ENCODE results near the gene INSL3.
A peak's percentile ranks its signal among the peaks of the same experiment; 100 is the strongest.

The INSL3 gene

DNA sequence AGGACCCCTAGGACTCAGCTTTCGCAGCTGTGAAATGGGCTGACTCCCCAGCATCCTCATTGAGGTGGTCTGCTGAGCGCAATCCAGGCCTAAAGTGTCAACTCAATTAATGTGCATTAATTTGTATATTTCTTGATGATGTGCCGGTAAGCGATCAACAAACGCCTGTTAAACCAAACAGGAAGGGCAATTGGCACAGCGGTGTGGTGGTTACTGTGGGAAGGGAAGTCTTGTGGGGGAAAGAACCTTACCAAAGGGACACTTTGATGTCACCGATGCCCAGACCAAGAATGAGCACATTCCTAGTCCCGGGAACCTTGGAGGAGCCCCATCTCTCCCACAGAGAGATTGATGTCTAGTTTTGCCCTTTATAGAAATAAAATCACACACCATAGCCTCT, 24.8 kb upstream of the INSL3 start:
- no peak for DNase-seq (ENCODE audit: low spot score)

DNA sequence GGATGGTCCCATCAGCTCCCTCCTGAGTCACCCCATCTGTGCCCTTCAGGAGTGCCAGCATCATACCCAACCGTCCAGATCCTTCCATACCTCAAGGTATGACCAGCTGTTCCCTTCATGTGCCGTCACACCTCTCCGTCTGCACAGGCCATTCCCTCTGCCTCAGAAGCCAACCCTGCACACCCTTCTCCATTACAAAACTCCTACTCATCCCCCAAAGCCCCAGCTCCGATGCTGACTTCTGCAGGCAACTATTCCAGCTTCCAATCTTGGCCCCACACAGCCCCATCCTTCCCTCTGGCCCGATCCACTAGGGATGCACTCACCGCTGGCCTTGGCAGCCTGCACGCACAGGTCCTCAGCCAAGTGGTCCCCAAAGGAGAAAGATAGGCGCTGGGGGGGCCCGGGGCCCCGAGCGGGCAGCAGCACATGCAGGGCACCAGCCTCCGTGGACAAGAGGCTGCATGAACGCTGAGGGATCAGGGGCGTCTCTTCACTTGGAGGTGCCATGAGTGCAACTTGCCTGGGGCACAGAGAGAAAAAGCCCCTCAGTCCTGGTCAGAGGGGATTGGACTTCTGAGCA, 22.7 kb upstream of the INSL3 start:
- no peak for DNase-seq (ENCODE audit: low spot score)

DNA sequence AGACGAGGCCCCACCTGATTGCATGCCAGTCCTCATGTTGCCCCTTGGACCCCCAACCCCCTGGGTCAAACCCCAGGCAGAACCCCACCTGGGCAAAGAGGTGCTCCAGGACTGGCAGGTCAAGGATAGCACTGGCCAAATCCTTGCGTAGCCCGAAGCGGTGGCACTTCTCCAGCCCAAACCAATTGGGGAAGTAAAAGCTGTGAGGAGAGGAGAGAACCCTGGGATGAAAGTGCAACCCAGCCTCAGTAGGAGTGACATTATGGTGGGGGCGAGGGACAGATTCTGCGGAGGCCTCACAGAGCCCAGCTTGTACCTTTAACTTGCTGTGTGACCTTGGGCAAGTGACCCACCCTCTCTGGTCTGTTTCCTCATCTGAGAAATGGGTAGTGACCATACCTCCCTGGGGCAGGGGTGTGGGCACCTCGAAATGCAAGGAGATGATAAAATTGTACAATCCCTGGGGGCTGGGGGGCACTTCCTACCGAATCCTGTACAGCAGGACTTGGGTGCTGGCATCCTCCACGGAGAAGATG, 22.0 kb upstream of the INSL3 start:
- no peak for DNase-seq (ENCODE audit: low spot score)

DNA sequence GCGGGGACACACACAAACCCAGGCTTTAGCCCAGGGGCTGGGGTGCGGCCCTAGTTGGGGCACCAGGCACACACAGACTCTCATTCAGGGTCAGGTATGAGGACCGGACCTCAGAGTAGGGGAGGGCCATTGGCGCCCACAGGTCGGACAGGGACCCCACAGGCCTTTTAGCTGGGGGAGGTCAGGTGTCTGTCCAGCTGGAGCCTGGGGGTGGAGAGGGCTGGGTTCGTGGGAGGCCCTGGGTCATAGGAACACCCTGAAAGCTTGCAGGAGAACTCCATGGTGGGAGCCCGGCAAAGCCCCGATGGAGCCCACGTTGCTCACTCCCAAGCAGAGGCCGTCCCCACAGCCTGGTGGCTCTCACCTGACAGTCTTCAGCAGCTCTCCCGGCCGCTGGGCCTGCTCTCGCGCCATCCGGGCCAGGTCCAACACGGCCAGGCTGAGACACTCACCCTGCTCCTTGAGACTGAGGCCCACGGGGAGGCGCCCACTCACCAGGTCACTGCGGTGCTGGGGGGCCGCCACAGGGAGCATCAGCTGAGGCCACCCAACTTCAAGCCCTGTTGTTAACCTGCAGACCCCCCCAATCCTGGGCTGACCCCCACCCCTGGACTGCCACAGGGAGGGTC, 21.5 kb upstream of the INSL3 start:
- DNase-seq (ENCODE audit: low spot score), result no peak

DNA sequence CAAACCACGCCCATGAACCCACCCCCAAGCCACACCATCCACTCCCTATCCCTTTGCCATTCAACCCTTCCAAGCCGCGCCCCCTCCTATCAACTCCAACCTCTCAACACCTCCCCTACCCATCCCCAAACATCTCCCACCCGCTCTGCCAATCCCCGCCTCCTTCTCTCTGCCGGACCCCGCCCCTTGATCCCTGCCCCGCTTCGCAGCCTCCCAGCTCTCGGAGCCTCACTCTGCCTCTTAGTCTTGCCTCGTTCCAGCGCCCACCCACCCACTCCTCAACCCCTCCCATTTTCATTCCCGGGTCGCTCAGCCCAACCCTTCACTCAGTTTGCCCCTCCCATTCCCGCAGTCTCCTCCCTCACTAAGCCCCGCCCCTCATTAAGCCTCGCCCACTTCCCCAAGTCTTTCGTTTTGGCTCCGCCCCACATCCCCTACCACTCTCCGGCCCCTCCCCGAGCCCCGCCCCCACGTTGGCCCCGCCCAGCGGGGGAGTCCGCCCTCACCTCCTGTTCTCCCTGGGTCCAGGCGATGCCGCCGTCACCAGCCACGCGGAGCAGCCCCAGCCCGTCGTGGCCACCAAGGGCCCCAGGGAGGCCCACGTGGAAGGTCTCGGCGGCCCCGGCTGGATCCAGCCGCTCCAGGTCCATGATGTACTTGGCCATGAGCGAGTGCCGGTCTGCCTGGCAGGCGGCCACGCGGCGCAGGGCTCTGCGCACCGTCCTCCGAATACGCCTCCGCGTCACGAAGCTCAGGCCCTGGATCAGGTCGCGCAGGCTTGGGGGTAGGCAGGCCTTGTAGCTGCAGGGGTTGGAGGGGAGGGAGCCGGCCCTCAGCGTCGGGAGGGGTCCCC, 20.7 kb upstream of the INSL3 start:
- DNase-seq (ENCODE audit: low spot score), result peak; percentile 95

DNA sequence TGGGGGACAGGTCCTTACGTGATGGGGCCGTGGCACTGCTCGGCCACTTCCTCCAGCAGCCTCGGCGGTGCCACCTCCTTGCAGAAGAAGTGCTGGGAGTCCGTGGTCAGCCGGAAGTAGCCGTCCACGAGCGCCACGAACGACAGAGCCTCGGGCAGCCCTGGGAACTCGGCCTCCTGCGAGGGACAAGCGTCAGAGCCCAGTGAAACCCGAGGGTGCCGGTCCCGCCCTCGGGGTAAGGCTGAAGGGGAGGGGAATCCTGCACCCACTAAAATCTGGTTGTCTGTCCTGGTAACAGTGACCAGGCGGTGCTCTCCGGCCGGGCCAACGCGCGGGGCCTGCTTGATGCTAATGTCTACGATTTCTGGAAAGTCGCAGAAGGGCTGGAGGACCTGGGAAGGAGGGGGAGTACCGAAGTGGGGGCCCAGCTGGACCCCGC, 20.1 kb upstream of the INSL3 start:
- no peak for DNase-seq (ENCODE audit: low spot score)

DNA sequence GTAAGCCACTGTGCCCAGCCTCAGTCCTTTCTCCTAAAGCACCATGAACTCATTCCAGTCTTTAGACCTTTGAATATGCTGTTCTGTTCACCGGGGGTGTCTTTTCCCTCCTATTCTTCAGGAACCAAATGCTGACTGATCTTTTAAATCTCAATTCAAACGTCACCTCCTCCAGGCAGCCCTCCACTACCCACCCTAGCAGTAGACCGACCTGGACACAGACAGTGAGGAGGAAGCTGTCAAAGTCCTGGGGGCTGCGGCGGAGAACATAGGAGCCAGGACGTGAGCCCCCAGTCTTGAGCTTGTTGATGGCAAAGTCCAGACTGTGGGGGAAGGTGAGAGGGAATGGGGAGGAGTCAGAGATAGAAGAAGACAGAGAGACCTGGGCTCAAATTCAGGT, 18.7 kb upstream of the INSL3 start:
- no peak for DNase-seq (ENCODE audit: low spot score)

DNA sequence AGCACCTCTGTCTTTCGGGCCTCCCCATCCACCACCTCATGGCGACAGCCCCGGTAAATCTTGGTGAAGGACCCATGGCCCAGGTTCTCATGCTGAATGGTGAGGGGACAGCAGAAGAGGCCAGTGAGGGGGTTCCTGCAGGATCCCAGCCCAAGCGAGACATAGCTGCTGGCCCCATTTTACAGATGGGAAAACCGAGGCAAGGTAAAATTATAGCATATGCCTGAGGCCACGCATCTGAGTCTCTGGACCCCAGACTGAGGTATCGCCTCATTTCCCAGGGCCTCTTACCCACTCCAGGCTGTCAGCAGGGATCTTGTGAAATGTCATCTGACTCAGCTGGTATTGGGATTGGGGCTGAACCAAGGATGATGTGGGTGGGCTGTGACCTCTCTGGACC, 16.7 kb upstream of the INSL3 start:
- DNase-seq (ENCODE audit: low spot score), result no peak

DNA sequence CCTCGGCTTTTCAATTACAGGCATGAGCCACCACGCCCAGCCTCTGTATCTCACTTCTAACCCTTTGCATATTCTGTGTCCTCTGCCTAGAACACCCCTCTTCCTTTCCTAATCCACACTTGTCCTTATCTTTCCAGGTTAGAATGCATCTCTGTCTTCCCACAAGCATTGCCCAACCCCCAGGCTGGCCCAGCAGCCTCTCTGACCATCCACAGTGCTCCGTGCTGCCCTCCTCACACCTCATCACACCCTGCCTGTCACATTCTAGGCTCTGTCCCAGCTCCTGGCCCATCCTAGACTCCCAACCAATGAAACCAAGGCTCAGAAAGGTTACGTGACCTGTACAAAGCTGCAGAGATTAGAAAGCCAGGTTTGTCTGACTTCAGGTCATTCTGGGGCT, 15.2 kb upstream of the INSL3 start:
- peak; percentile 40 for DNase-seq (ENCODE audit: low spot score)

DNA sequence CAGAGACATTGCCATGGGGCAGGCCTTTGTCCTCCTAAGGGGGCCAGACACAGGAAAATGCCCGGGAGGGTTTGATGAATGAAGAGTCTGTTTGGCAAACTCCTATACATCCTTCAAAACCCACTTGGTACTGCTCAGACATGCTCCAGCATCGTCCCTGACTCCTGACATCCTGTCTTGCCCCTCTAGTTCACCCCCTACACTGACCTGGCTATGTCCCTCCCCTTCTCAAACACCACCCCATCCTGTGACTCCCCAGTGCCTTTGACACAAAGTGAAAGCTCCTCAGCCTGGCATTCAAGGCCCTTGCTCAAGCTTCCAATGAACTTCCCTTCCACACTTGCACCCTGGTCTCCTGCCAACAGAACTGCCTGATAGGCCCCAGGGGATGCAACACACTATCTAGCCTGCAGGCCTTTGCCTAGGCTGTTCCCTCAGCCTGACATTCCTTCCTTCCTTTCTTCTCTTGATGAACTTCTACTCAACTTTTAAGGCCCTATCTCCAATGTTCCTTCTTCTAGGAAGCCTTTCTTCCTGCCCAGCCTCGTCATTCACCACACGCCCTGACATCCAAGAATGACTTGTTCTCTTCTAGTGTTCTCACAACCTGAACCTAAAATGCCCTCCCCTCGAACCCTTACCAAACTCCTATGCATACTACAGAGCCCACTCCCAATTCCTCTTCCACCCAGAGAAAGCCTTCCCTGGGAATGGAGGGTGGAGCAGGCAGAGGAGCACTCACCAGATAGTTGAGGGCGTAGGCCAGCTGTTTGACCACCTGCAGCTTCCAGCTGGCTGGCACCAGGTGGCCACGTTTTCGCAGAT, 14.1 kb upstream of the INSL3 start:
- no peak for DNase-seq (ENCODE audit: low spot score)

DNA sequence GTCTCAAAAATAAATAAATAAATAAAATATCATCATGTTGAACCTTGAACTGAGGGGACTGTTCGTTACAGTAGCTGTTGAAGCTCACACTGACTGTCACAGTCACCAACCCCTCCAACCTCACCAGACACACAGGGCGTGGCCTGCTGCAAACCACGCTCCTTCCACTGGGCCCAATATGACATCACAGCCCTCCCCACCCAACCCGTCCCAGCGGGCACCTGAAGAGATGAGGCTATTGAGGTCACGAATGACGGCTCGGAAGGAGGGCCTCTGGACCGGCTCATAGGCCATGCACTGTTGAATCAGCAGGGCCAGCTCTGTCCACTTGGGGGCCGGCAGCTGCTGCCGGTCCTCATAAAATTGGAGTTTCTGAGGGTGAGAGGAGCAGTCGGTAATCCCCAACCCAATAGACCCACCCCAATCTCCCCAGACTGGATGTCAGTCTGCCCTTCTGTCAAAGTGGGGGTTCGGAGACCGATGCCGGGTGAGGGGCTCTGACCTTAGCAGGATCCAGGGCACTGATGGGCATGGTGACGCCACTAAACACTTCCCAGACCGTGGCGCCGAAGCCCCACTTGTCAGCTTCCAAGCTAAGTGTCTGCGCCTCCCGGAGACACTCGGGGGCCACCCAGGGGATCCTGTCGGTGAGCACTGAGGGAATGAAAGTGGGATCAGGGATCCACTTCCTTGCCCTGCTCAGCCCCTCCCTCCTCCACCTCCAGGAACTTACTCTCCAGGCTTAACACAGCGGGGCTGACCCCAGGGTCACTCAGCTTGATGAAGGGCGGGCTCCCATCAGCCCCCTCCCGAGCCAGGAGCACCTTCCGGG, 13.2 kb upstream of the INSL3 start:
- no peak for DNase-seq (ENCODE audit: low spot score)

DNA sequence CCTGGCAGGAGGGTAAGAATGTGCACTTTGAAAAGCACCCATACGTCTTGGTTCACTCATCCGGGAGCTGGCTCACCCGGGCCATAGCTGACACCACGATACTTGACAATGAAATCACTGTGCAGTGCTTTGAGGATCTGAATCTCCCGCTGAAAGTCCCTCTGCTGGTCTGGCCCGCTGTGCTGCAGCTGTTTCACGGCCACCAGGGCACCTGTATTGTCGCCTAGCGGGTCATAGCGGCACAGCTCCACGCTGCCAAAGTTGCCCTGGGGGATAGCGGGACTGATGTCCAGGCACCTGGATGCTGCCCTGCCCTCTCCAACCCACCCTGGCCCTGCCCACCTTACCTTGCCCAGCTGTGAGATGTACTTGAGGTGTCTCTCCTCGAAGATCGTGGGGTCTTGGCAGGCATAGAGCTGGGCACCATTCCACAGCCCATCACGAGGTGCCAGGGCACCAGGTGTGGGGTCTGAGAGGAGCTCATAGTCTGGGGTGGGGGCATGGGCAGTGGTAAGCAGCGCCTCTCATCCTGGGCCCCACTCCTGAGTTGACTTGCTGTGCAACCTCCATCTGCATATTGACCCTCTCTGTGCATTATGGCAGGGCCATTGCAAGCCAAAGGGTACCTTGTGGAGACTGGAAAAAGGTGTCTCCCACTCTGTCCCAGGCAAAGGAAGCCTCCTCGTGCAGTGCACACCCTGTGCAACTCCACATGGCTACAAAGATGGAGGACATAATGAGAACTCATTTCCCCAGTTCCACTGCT, 11.3 kb upstream of the INSL3 start:
- no peak for DNase-seq (ENCODE audit: low spot score)

DNA sequence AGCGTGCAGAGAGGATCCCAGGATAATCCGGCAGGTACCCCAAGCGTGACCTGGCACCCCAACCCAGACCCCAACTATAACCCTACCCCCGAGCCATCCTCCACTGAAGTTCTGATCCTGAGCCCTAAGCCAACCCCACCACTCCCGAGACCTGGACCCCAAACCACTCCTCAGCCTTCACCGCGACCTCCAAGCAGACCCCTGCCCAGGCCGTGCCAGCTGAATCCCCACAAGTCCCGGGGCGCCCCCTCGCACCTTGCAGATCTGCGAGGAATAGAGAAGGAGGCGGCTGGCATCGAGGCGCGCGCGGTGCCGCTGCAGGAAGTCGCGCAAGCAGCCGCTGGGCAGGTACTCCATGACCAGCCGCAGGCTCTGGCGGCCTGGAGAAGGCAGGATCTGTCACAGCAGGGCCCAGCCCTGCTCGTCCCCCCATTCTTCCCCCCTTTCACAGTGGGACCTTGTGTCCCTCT, 10.1 kb upstream of the INSL3 start:
- no peak for DNase-seq (ENCODE audit: low spot score)

DNA sequence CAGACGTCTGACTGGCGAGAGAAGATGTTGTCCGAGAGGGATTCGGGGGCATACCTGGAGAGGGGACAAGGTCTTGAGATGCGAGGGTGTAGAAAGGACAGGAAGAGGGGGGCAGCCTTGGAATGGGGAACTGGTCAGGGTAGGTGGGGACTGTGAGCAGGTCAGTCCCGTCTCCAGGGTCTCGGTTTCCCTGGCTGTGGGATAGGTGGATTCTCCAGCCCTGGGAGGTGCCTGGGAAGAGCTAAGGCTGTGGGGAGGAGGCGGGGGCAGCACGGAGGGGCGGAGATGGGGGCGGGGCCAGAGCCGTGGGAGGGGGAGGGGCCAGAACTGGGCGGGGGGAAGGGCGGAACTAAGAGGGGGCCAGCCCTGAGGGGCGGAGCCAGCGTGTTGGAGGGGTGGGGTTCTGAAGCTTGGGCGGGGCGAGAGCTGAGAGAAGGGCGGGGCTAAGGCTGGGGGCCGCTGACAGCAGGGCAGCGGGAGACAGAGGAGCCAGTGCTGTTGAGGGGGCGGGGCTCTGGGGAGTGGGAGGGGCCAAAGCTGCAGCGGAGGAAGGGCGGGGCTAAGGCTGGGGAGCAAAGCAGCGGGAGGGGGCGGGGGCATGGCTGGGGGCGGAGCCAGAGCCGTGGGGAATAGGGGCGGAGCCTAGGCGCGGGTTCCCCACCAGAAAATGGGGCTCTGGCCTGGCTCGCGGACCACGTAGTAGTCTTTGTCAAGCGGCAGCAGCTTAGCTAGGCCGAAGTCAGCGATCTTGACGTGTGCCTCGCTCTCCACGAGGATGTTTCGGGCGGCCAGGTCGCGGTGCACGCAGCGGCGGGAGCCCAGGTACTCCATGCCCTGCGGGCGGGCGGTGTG, 9.5 kb upstream of the INSL3 start:
- DNase-seq (ENCODE audit: low spot score), result peak; percentile 99

DNA sequence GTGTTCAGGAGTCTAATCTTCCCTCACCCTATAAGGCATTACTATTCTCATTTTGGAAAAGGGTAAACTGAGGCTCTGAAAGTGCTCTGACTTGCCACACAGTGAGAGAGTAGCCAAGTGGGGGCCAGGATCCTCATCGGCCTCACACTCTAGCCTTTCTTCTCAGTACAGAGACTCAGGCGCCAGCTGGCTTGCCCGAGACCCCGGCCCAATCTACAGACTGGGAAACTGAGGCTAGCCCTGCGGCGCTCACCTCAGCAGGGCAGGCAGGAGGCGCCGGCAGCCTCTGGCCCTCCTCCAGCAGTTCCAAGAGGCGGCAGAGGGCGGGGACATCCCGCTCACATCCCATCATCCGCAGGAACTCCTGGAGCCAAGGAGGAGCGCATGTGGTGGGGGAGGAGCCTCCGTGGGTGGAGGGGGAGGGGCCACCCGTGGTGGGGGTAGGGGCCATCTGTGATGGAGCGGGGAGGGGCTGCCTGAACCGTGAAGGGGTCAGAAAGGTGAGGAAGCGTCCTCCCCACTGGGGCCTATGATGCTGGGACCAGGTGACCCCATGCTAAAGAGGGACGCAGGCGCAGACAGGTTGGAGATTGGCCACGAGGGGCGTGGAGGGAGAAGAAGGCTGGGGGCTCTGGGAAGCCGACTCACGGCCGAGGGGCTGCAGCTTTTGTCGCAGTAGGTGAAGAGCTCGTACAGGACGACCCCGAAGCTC, 8.7 kb upstream of the INSL3 start:
- peak; percentile 87 for DNase-seq (ENCODE audit: low spot score)

DNA sequence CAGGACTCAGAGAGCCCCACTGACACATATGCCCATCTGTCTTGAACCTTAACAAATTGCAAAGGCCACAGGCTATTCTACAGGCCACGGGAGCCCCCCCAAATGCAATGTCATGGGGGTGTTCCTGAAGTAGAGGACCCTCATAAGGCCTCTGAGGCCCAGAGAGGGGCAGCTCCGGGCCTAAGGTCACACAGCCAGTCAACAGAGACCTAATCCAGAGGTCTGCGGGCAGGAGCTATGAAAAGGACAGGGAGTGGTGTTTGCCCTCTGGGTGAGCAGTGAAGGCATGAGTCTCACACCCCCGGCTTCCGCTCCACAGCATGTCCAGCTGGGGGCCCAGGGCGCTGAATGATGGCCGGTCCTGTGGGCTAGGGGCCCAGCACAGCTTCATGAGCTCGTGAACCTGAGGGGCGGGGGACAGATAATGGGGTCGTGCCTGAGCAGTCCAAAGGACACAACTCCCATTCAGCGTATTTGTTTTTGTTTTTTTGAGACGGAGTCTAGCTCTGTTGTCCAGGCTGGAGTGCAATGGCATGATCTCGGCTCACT, 5.3 kb upstream of the INSL3 start:
- no peak for DNase-seq (ENCODE audit: low spot score)

DNA sequence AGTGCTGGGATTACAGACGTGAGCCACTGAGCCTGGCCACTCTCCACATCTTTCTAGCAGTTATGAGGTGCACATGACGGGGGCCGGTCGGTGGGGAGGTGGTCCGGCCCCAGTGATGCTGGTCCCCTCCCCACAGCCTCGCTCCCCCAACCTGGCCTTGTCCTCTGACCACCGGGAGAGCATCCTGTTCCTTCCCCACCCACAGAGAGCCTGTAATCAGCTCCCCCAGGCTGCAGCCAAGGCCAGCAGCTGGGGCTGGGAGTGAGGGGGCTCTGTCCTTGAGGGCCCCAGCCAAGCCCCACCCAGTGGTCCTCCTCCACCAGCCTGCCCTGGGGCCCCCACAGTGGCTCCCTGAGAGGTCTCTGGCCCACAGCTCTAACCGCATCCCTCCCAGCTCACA, 3.0 kb upstream of the INSL3 start:
- no peak for DNase-seq (ENCODE audit: low spot score)

DNA sequence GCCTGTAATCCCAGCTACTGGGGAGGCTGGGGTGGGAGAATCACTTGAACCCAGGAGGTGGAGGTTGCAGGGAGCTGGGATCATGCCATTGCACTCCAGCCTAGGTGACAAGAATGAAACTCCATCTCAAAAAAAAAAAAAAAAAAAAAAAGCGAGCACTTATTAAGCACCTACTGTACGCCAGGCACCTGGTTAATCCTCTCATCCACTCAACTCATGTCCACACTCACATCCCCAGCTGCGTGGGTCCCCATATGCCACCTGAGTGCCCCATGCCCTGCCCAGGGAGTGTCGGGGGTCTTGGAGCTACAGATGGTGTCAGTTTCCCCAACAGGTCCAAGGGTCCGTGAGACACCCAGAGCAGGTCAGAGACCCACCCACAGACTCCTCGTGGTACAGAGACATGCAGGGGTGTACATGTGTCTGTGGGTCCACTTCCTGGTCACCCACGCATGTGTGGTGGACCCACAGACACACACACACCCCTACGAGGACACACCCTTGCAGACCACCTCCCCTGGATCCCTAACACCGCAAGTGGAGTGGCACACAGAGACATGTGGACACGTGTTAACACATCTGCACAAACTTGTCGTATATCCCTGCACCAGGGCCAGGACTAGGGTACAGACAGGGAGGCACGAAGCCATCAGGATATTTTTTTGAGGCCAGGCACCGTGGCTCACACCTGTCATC, 3.5 kb downstream of the INSL3 start:
- DNase-seq (ENCODE audit: low spot score), result no peak
